K562 (cell line): ENCODE results near the gene FOSL1. TPM values are rescaled to one million over a fixed set of nuclear protein-coding genes. Genes with fewer than 3 reads are reported as not detected.

Experiments
- ATF3 ChIP-seq, 2 experiments: fragments of 450-650 bp in 1 of 2; sonication (generic) in 1 of 2; formaldehyde crosslinking in 1 of 2; IDR thresholded peaks in 1 of 2; conservative IDR thresholded peaks in 1 of 2; 2 replicates each; pipeline versions ENCODE4 v1.6.1 to v1.8.1; 2016 to 2023; ENCODE audit warnings: mild to moderate bottlenecking in 2 of 2, moderate library complexity in 2 of 2, inconsistent platforms in 1 of 2, missing genetic modification reagents in 1 of 2
- BACH1 ChIP-seq: fragments of 200-800 bp; sonication (Bioruptor generic); IDR thresholded peaks from 2 replicates; pipeline ENCODE4 v1.6.1; 2016; ENCODE audit warnings: missing genetic modification characterization, missing compliant biosample characterization
- DNMT1 ChIP-seq: fragments of 450-650 bp; IDR thresholded peaks from 2 replicates; pipeline ENCODE4 v1.6.1; 2016; ENCODE audit warnings: antibody characterized with exemption, mild to moderate bottlenecking
- E2F8 ChIP-seq: fragments of 450-650 bp; IDR thresholded peaks from 2 replicates; pipeline ENCODE4 v1.7.1; 2018; ENCODE audit warnings: mild to moderate bottlenecking, low read depth; ENCODE audit not compliant: partially characterized antibody
- EP400 ChIP-seq: fragments of 450-650 bp; IDR thresholded peaks from 2 replicates; pipeline ENCODE4 v1.6.1; 2017; ENCODE audit warnings: antibody characterized with exemption, mild to moderate bottlenecking, moderate library complexity
- HDAC6 ChIP-seq: IDR thresholded peaks from 2 replicates; pipeline ENCODE4 v1.6.1; 2012; ENCODE audit warnings: low read depth, mild to moderate bottlenecking, control low read depth, inconsistent platforms, low read length, moderate library complexity
- KLF16 ChIP-seq: IDR thresholded peaks from 2 replicates; pipeline ENCODE4 v1.6.1; 2016; ENCODE audit warnings: antibody characterized with exemption
- LARP7 ChIP-seq: fragments of 450-650 bp; IDR thresholded peaks from 2 replicates; pipeline ENCODE4 v1.6.1; 2016
- MNT ChIP-seq, 2 experiments: fragments of 450-650 bp; conservative IDR thresholded peaks; 2 replicates each; pipeline ENCODE4 v1.6.1; 2017; ENCODE audit warnings: mild to moderate bottlenecking in 2 of 2, moderate library complexity in 2 of 2
- NCOA2 ChIP-seq, 2 experiments: fragments of 450-650 bp; IDR thresholded peaks; 2 replicates each; pipeline ENCODE4 v1.6.1; 2018; ENCODE audit warnings: mild to moderate bottlenecking in 2 of 2, moderate library complexity in 1 of 2; ENCODE audit not compliant: partially characterized antibody in 2 of 2
- NFIC ChIP-seq: fragments of 450-650 bp; IDR thresholded peaks from 2 replicates; pipeline ENCODE4 v1.6.1; 2017; ENCODE audit warnings: mild to moderate bottlenecking, inconsistent platforms
- NR2C2 ChIP-seq, 2 experiments: fragments of 200-800 bp in 1 of 2; sonication (Bioruptor generic) in 1 of 2; sonication (generic) in 1 of 2; formaldehyde crosslinking in 1 of 2; IDR thresholded peaks; 2 replicates each; pipeline versions ENCODE4 v1.6.1 to v1.8.0; 2016 to 2022; ENCODE audit warnings: mild to moderate bottlenecking in 1 of 2, missing compliant biosample characterization in 1 of 2, missing genetic modification characterization in 1 of 2, missing genetic modification reagents in 1 of 2
- NRF1 ChIP-seq, 2 experiments: fragments of 450-650 bp; IDR thresholded peaks in 1 of 2; conservative IDR thresholded peaks in 1 of 2; 2 replicates each; pipeline ENCODE4 v1.6.1; 2014; ENCODE audit warnings: mild to moderate bottlenecking in 2 of 2
- SP2 ChIP-seq: IDR thresholded peaks from 2 replicates; pipeline ENCODE4 v1.6.1; 2011; ENCODE audit warnings: mild to moderate bottlenecking, low read depth, low read length, moderate library complexity; ENCODE audit not compliant: poor library complexity, severe bottlenecking; ENCODE audit errors: extremely low read depth
- STAG1 ChIP-seq: sonication (generic); formaldehyde crosslinking; IDR thresholded peaks from 2 replicates; pipeline ENCODE4 v1.5.0; 2020; ENCODE audit warnings: missing genetic modification reagents, borderline replicate concordance
- TEAD2 ChIP-seq: fragments of 450-650 bp; IDR thresholded peaks from 2 replicates; pipeline ENCODE4 v1.6.1; 2016; ENCODE audit warnings: missing genetic modification characterization, control low read depth, missing compliant biosample characterization
- THAP7 ChIP-seq: fragments of 250-450 bp; sonication (Bioruptor Pico); IDR thresholded peaks from 2 replicates; pipeline ENCODE4 v1.5.0; 2021
- ZBTB8A ChIP-seq: fragments of 450-650 bp; IDR thresholded peaks from 2 replicates; pipeline ENCODE4 v1.6.1; 2018; ENCODE audit warnings: mild to moderate bottlenecking, moderate library complexity; ENCODE audit not compliant: partially characterized antibody
- ZKSCAN1 ChIP-seq: fragments of 150-350 bp; IDR thresholded peaks from 2 replicates; pipeline ENCODE4 v1.6.1; 2016; ENCODE audit warnings: low read depth, low read length
- ZNF431 ChIP-seq: sonication (generic); formaldehyde crosslinking; IDR thresholded peaks from 2 replicates; pipeline ENCODE4 v1.8.0; 2022; ENCODE audit warnings: mild to moderate bottlenecking, missing genetic modification reagents
- polyA plus RNA-seq, 8 experiments: library from polyadenylated mRNA; depleted of rRNA in 4 of 8; stranded (reverse) in 5 of 8; unstranded in 3 of 8; fragments of >200 nt; fragmentation: Nextera tagmentation in 2 of 8; fragmentation: Illumina TruSeq in 1 of 8; extraction: Ambion mirVana in 2 of 8; extraction: Trizol in 1 of 8; gene quantifications; 2 replicates each; pipeline versions ENCODE4 v1.2.1 to v1.2.3, GENCODE V29; 2011 to 2014; ENCODE audit warnings: inconsistent platforms in 1 of 8, missing spikeins in 1 of 8
- total RNA-seq, 7 experiments: library from RNA; depleted of rRNA in 6 of 7; stranded (reverse); fragments of >200 nt in 6 of 7; fragmentation: Illumina TruSeq in 2 of 7; extraction: Trizol in 2 of 7; gene quantifications; 2 replicates each; pipeline versions ENCODE4 v1.2.1 to v1.2.3, GENCODE V29; 2011 to 2021; ENCODE audit warnings: low replicate concordance in 1 of 7

FOSL1 gene
- total and polyA plus RNA-seq, 9 of the 15 experiments (the other 6 are each of a cell fraction or from before 2014, with no cell fraction given) = 3.5 to 39.6 (median 10.0) TPM

GRCh38 chr11:65911682-65912568 is 11.7 kb upstream of the FOSL1 start (continued):
- TF ChIP-seq ATF3 (IDR thresholded peaks at IDR 0.05) (0 out of 2 replicates have a peak, but pooled peaks have one; percentile 12), ATF3 (CRISPR knock-in tag; conservative IDR thresholded peaks at IDR 0.05) (no peak), LARP7 (no peak), DNMT1 (no peak), HDAC6 (no peak), THAP7 (CRISPR knock-in tag) (no peak), ZNF431 (CRISPR knock-in tag) (0 out of 2 replicates have a peak, but pooled peaks have one; percentile 52), ZBTB8A (no peak), KLF16 (peak; percentile 18; the same call in 1 of the 2 replicates), E2F8 (peak; percentile 99), NRF1 (conservative IDR thresholded peaks at IDR 0.05 in 1 of 2, IDR thresholded peaks at IDR 0.05 in 1 of 2) (peak; percentile 30 to 43; a peak in 3 of 4 replicates), BACH1 (tag) (no peak), MNT (conservative IDR thresholded peaks at IDR 0.05) (no peak; a peak in 1 of 4 replicates), NR2C2 (CRISPR knock-in tag; IDR thresholded peaks at IDR 0.05) (no peak), NR2C2 (tag; IDR thresholded peaks at IDR 0.05) (no peak), ZKSCAN1 (peak; percentile 56; the same call in 1 of the 2 replicates), STAG1 (CRISPR knock-in tag) (no peak), SP2 (no peak), TEAD2 (tag) (no peak), EP400 (peak; percentile 37; the same call in 1 of the 2 replicates), NCOA2 (IDR thresholded peaks at IDR 0.05; ENCODE audit: partially characterized antibody in 2 of 2) (no peak), NFIC (0 out of 2 replicates have a peak, but pooled peaks have one; percentile 34)
